ENCODE data around the gene HSD3B1.

Gene HSD3B1

DNA sequence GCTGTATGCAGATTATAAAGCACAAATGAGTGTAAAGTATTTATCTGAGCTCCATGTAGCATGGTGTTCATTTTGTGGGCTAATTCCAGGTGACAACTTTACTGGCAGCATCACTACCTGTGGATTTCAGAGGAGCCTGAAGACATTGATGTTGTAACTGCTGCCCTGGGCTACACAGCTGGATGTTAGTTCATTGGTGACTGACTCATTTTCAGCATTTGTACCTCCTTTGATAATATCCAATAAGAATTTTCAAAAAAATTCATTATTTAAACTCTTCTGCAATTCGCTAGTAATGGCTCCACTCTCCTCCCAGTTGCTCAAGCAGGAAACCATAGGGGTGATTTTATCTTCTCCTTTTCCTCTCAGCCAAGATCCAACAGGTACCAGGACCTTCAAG, 37.3 kb upstream of the HSD3B1 start:
- Histone ChIP-seq H3K9me2 (replicated peaks; ENCODE audit: low read depth, low read length) (no peaks in the 10 kb centered on the region), H3K36me3 (ENCODE audit: insufficient read depth, low read length) (no peaks in the 10 kb centered on the region), H3K9me3 (ENCODE audit: insufficient read depth, low read depth, low read length) (no peaks in the 10 kb centered on the region), H3K4me3 (ENCODE audit: low read length, poor library complexity, severe bottlenecking) (no peak overlapping the region), H3K27me3 (ENCODE audit: insufficient read depth, low read length, poor library complexity, severe bottlenecking) (no peaks in the 10 kb centered on the region), H3K79me2 (ENCODE audit: insufficient read depth, low read length) (no peaks in the 10 kb centered on the region), H3K4me1 (ENCODE audit: insufficient read depth, low read length, poor library complexity, severe bottlenecking) (no peaks in the 10 kb centered on the region), H2AFZ (ENCODE audit: low read length) (no peak overlapping the region), H3K9ac (ENCODE audit: low read depth, low read length, poor library complexity, severe bottlenecking) (no peak overlapping the region), H3K4me2 (ENCODE audit: low read depth, low read length, poor library complexity, severe bottlenecking) (no peak overlapping the region), H4K20me1 (ENCODE audit: insufficient read depth, low read length, poor library complexity, severe bottlenecking) (no peaks in the 10 kb centered on the region), H3F3A (ENCODE audit: low read depth) (no peaks in the 10 kb centered on the region)
- TF ChIP-seq, protein P1, sequence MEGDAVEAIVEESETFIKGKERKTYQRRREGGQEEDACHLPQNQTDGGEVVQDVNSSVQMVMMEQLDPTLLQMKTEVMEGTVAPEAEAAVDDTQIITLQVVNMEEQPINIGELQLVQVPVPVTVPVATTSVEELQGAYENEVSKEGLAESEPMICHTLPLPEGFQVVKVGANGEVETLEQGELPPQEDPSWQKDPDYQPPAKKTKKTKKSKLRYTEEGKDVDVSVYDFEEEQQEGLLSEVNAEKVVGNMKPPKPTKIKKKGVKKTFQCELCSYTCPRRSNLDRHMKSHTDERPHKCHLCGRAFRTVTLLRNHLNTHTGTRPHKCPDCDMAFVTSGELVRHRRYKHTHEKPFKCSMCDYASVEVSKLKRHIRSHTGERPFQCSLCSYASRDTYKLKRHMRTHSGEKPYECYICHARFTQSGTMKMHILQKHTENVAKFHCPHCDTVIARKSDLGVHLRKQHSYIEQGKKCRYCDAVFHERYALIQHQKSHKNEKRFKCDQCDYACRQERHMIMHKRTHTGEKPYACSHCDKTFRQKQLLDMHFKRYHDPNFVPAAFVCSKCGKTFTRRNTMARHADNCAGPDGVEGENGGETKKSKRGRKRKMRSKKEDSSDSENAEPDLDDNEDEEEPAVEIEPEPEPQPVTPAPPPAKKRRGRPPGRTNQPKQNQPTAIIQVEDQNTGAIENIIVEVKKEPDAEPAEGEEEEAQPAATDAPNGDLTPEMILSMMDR (conservative IDR thresholded peaks at IDR 0.05; ENCODE audit: low read length), result no peak

DNA sequence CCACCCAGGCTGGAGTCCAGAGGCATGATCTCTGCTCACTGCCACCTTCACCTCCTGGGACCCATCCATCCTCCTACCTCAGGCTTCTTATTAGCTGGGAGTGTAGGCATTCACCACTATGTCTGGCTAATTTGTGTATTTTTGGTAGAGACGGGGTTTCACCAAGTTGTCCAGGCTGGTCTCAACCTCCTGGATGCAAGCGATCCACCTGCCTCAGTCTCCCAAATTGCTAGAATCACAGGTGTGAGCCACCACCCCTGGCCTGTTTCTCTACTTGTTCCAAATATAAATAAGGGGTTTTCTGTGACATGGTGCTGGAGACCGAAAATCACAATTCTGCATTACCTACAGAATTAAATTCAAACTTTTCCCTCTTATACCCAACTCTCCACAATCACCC, 36.6 kb upstream of the HSD3B1 start:
- TF ChIP-seq EZH2phosphoT487 (IDR thresholded peaks at IDR 0.05; ENCODE audit: borderline replicate concordance), result no peak
- TF ChIP-seq, protein P1 (conservative IDR thresholded peaks at IDR 0.05; ENCODE audit: low read length), result no peak
- Histone ChIP-seq H3K79me2 (ENCODE audit: insufficient read depth, low read length) (no peaks in the 10 kb centered on the region), H3K4me3 (ENCODE audit: low read length, poor library complexity, severe bottlenecking) (no peak overlapping the region), H4K20me1 (ENCODE audit: insufficient read depth, low read length, poor library complexity, severe bottlenecking) (no peaks in the 10 kb centered on the region), H3K27me3 (ENCODE audit: insufficient read depth, low read length, poor library complexity, severe bottlenecking) (no peaks in the 10 kb centered on the region), H3K36me3 (ENCODE audit: insufficient read depth, low read length) (no peaks in the 10 kb centered on the region), H3K4me1 (ENCODE audit: insufficient read depth, low read length, poor library complexity, severe bottlenecking) (no peaks in the 10 kb centered on the region), H3K9me3 (ENCODE audit: insufficient read depth, low read depth, low read length) (no peaks in the 10 kb centered on the region), H3K9me2 (replicated peaks; ENCODE audit: low read depth, low read length) (no peaks in the 10 kb centered on the region), H3F3A (ENCODE audit: low read depth) (no peaks in the 10 kb centered on the region), H3K9ac (ENCODE audit: low read depth, low read length, poor library complexity, severe bottlenecking) (no peak overlapping the region), H3K4me2 (ENCODE audit: low read depth, low read length, poor library complexity, severe bottlenecking) (no peak overlapping the region), H2AFZ (ENCODE audit: low read length) (no peak overlapping the region)

DNA sequence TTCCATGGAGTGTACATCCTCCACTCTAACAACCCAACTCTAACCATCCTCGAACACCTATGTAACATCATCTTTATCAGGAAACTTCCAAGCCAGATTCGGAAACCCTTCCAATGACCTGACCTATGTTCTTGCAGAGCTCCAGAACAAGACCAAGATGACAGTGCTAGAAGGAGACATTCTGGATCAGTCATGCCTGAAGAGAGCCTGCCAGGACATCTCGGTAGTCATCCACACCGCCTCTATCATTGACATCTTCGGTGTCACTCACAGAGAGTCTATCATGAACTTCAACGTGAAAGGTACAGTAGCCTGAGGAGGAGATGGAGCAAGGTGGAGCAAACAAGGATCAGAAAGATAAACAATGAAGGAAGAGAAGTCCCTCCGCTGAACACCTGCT, 36.1 kb upstream of the HSD3B1 start:
- Histone ChIP-seq H4K20me1 (ENCODE audit: insufficient read depth, low read length, poor library complexity, severe bottlenecking) (no peaks in the 10 kb centered on the region), H3K9ac (ENCODE audit: low read depth, low read length, poor library complexity, severe bottlenecking) (no peak overlapping the region), H3K79me2 (ENCODE audit: insufficient read depth, low read length) (no peaks in the 10 kb centered on the region), H3K4me1 (ENCODE audit: insufficient read depth, low read length, poor library complexity, severe bottlenecking) (no peaks in the 10 kb centered on the region), H3F3A (ENCODE audit: low read depth) (no peaks in the 10 kb centered on the region), H2AFZ (ENCODE audit: low read length) (no peak overlapping the region), H3K9me3 (ENCODE audit: insufficient read depth, low read depth, low read length) (no peaks in the 10 kb centered on the region), H3K9me2 (replicated peaks; ENCODE audit: low read depth, low read length) (no peaks in the 10 kb centered on the region), H3K27me3 (ENCODE audit: insufficient read depth, low read length, poor library complexity, severe bottlenecking) (no peaks in the 10 kb centered on the region), H3K36me3 (ENCODE audit: insufficient read depth, low read length) (no peaks in the 10 kb centered on the region), H3K4me2 (ENCODE audit: low read depth, low read length, poor library complexity, severe bottlenecking) (no peak overlapping the region), H3K4me3 (ENCODE audit: low read length, poor library complexity, severe bottlenecking) (no peak overlapping the region)
- TF ChIP-seq EZH2phosphoT487 (IDR thresholded peaks at IDR 0.05; ENCODE audit: borderline replicate concordance), result no peak
- TF ChIP-seq, protein P1 (conservative IDR thresholded peaks at IDR 0.05; ENCODE audit: low read length), result no peak

All from Loucy (cell line).